CD14-positive monocyte (primary cell): Measurements from ENCODE around the gene INPP5B. TPM values are rescaled to one million over a fixed set of nuclear protein-coding genes. Genes with fewer than 3 reads are reported as not detected.
A peak's percentile ranks its signal among the peaks of the same experiment; 100 is the strongest.

Source experiments
- DNase-seq, 3 donors: peaks; one replicate each; pipeline ENCODE4 v3.0.0-alpha.2; 2011 to 2022
- H2AFZ ChIP-seq: 2 replicates; pipeline ENCODE4 v1.6.0; 2012; ENCODE audit warnings: mild to moderate bottlenecking, low read depth, low read length, inconsistent platforms; ENCODE audit not compliant: insufficient read depth, poor library complexity, severe bottlenecking
- H3K27ac ChIP-seq, 2 donors: 1 replicate in 1 of 2; 2 replicates in 1 of 2; pipeline ENCODE4 v1.5.1; 2012 to 2013; ENCODE audit warnings: low read length in 2 of 2, control low read depth in 1 of 2, inconsistent platforms in 1 of 2, low read depth in 1 of 2, mild to moderate bottlenecking in 1 of 2
- H3K27me3 ChIP-seq, 2 donors: one replicate each; pipeline versions ENCODE4 v1.6.0 to v1.6.1; 2011 to 2013; ENCODE audit warnings: low read length in 2 of 2; ENCODE audit not compliant: control insufficient read depth in 2 of 2, insufficient read depth in 2 of 2
- H3K36me3 ChIP-seq, 2 donors: replicated peaks in 1 of 2; 1 replicate in 1 of 2; 2 replicates in 1 of 2; pipeline versions ENCODE4 v1.5.1 to v1.6.1; 2012 to 2013; ENCODE audit warnings: low read length in 2 of 2, control low read depth in 1 of 2, inconsistent platforms in 1 of 2, mild to moderate bottlenecking in 1 of 2; ENCODE audit not compliant: insufficient read depth in 2 of 2, control insufficient read depth in 1 of 2
- H3K4me1 ChIP-seq, 2 donors: 1 replicate in 1 of 2; 2 replicates in 1 of 2; pipeline versions ENCODE4 v1.5.1 to v1.6.1; 2012 to 2013; ENCODE audit warnings: low read length in 2 of 2, control low read depth in 1 of 2, inconsistent platforms in 1 of 2, mild to moderate bottlenecking in 1 of 2, moderate library complexity in 1 of 2; ENCODE audit not compliant: insufficient read depth in 2 of 2, control insufficient read depth in 1 of 2
- H3K4me2 ChIP-seq: replicated peaks from 2 replicates; pipeline ENCODE3; 2012; ENCODE audit warnings: low read length, moderate library complexity, mild to moderate bottlenecking; ENCODE audit not compliant: poor library complexity, severe bottlenecking; ENCODE audit errors: extremely low read depth
- H3K4me3 ChIP-seq, 3 experiments: fragments of 200-600 bp in 1 of 3; sonication (generic) in 1 of 3; replicated peaks in 1 of 3; 1 replicate in 2 of 3; 2 replicates in 1 of 3; pipeline ENCODE4 v1.5.1; 2011 to 2013; ENCODE audit warnings: low read length in 3 of 3, mild to moderate bottlenecking in 3 of 3, control low read depth in 2 of 3, low read depth in 2 of 3, inconsistent platforms in 1 of 3, moderate library complexity in 1 of 3
- H3K79me2 ChIP-seq: 2 replicates; pipeline ENCODE4 v1.6.0; 2012; ENCODE audit warnings: mild to moderate bottlenecking, control low read depth, inconsistent platforms, low read length, moderate library complexity; ENCODE audit not compliant: insufficient read depth
- H3K9ac ChIP-seq: 2 replicates; pipeline ENCODE4 v1.6.0; 2017; ENCODE audit warnings: low read length, mild to moderate bottlenecking; ENCODE audit not compliant: insufficient read depth, poor library complexity, severe bottlenecking
- H3K9me3 ChIP-seq, 2 donors: replicated peaks in 1 of 2; 1 replicate in 1 of 2; 2 replicates in 1 of 2; pipeline versions ENCODE4 v1.5.1 to v1.6.1; 2012 to 2013; ENCODE audit warnings: low read length in 2 of 2, control low read depth in 1 of 2; ENCODE audit not compliant: control insufficient read depth in 1 of 2, insufficient read depth in 1 of 2
- H4K20me1 ChIP-seq: 2 replicates; pipeline ENCODE4 v1.6.0; 2012; ENCODE audit warnings: mild to moderate bottlenecking, low read length, control low read depth, moderate library complexity; ENCODE audit not compliant: insufficient read depth
- H3K27ac Mint-ChIP-seq, 7 donors: one replicate each; pipeline ENCODE4 v1.8.0; 2020; ENCODE audit warnings: mild to moderate bottlenecking in 7 of 7, mixed read lengths in 7 of 7, moderate library complexity in 6 of 7, inconsistent platforms in 2 of 7
- H3K27me3 Mint-ChIP-seq, 3 donors: one replicate each; pipeline ENCODE4 v1.8.0; 2021 to 2022; ENCODE audit warnings: low read depth in 3 of 3, mild to moderate bottlenecking in 3 of 3, mixed read lengths in 3 of 3, moderate library complexity in 3 of 3, inconsistent platforms in 1 of 3
- H3K36me3 Mint-ChIP-seq, 2 donors: one replicate each; pipeline ENCODE4 v1.8.0; 2020; ENCODE audit warnings: mixed read lengths in 2 of 2, inconsistent platforms in 1 of 2, mild to moderate bottlenecking in 1 of 2
- H3K4me1 Mint-ChIP-seq: one replicate; pipeline ENCODE4 v1.8.0; 2020; ENCODE audit warnings: mild to moderate bottlenecking, mixed read lengths
- H3K4me3 Mint-ChIP-seq, 2 donors: one replicate each; pipeline ENCODE4 v1.8.0; 2020; ENCODE audit warnings: mild to moderate bottlenecking in 2 of 2, mixed read lengths in 2 of 2, moderate library complexity in 1 of 2
- H3K9me3 Mint-ChIP-seq, 7 donors: one replicate each; pipeline ENCODE4 v1.8.0; 2020 to 2022; ENCODE audit warnings: mixed read lengths in 7 of 7, mild to moderate bottlenecking in 6 of 7, moderate library complexity in 6 of 7, inconsistent platforms in 2 of 7
- CTCF ChIP-seq: fragments of 200-600 bp; IDR thresholded peaks from one replicate; pipeline ENCODE4 v1.8.0; 2022; ENCODE audit warnings: antibody characterized with exemption, mild to moderate bottlenecking
- WGBS: methylation state at CpG from one replicate; pipeline ENCODE4 v1.1.5; 2013; ENCODE audit warnings: missing lambda C conversion rate; ENCODE audit not compliant: insufficient coverage; 5-methylcytosine and 5-hydroxymethylcytosine counted together
- intact Hi-C, 2 donors: fragments of 100-400 bp; cut with micrococcal nuclease; formaldehyde crosslinking; loops; one replicate each; pipeline versions ENCODE4 v1.15.0 to v1.15.1; 2023
- polyA plus RNA-seq, 3 donors: library from polyadenylated mRNA; depleted of rRNA in 1 of 3; unstranded in 2 of 3; stranded (reverse) in 1 of 3; fragments of 300-500 nt in 2 of 3; fragments of >200 nt in 1 of 3; fragmentation: Illumina TruSeq in 2 of 3; gene quantifications; 1 replicate in 2 of 3; 2 replicates in 1 of 3; pipeline ENCODE4 v1.2.3, GENCODE V29; 2012 to 2021

INPP5B gene
- polyA plus RNA-seq, 3 donors = 3.0 to 13.1 (median 5.8) TPM

DNA sequence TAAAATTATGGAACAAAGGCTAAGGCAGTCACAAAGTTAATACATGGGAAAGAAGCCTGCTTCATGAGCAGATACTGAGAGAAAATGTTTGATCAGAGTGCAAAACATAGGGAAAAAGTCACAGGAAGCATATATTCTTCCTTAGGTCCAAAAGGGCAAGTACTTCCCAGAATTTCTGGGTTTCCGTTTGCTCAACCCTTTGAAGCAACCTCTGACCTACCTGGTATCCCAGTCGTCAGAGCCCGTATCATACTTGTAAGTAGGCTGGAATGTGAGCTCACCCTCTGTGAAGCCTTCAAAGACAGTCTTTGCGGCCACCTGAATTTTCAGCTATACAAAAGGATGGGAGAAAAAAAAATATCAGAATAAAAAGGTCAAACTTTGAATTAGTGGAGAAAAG is 67.0 kb downstream of the INPP5B start:
- H3K27me3 ChIP-seq = no peaks in the 10 kb centered on the region
- H3K4me3 Mint-ChIP-seq = no peak overlapping the region
- intact Hi-C loops = loop anchor here in 1 of 2 donors (10.0 kb wide), 1 partner anchor 95 kb away; no protein-coding TSS in a partner anchor
- H3K9ac ChIP-seq = no peak overlapping the region
- H3K79me2 ChIP-seq = no peaks in the 10 kb centered on the region
- no peak overlapping the region for H2AFZ ChIP-seq
- no CpG with 5 or more reads among the region's 4 CpGs for WGBS
- no peak for DNase-seq
- peaks cover 0 to 1% (median 0%) of the 10 kb centered on the region in 3 donors for H3K27me3 Mint-ChIP-seq
- no peaks in the 10 kb centered on the region for H3K4me1 Mint-ChIP-seq
- no peak overlapping the region for H3K27ac Mint-ChIP-seq
- no peaks in the 10 kb centered on the region for H4K20me1 ChIP-seq
- H3K27ac ChIP-seq = no peak overlapping the region
- H3K4me2 ChIP-seq = no peak overlapping the region
- no peaks in the 10 kb centered on the region for H3K9me3 Mint-ChIP-seq
- no peak for TF ChIP-seq CTCF
- no peaks in the 10 kb centered on the region for H3K9me3 ChIP-seq
- no peak overlapping the region for H3K4me3 ChIP-seq
- H3K4me1 ChIP-seq = no peaks in the 10 kb centered on the region
- H3K36me3 Mint-ChIP-seq = peaks cover 63 to 90% of the 10 kb centered on the region in 2 donors
- H3K36me3 ChIP-seq = peaks cover 85 to 90% of the 10 kb centered on the region in 2 donors

GRCh38 chr1:37878071-37878470 is 68.8 kb downstream of the INPP5B start:
- peaks cover 87 to 90% of the 10 kb centered on the region in 2 donors for H3K36me3 ChIP-seq
- no peak for TF ChIP-seq CTCF
- peak overlapping the region in 1 of 7 donors; percentile 64 for H3K27ac Mint-ChIP-seq
- H3K4me3 ChIP-seq = no peak overlapping the region
- H4K20me1 ChIP-seq = no peaks in the 10 kb centered on the region
- H3K27me3 ChIP-seq = no peaks in the 10 kb centered on the region
- H3K4me3 Mint-ChIP-seq = no peak overlapping the region
- no peak overlapping the region for H2AFZ ChIP-seq
- H3K9ac ChIP-seq = no peak overlapping the region
- intact Hi-C loops = no loop called here
- no peak for DNase-seq
- H3K27ac ChIP-seq = no peak overlapping the region
- no peaks in the 10 kb centered on the region for H3K4me1 Mint-ChIP-seq
- H3K79me2 ChIP-seq = no peaks in the 10 kb centered on the region
- H3K9me3 ChIP-seq = no peaks in the 10 kb centered on the region
- 92% methylated on average over 2 of the region's 6 CpGs for WGBS
- H3K4me1 ChIP-seq = no peaks in the 10 kb centered on the region
- no peaks in the 10 kb centered on the region for H3K9me3 Mint-ChIP-seq
- H3K4me2 ChIP-seq = no peak overlapping the region
- H3K27me3 Mint-ChIP-seq = peaks cover 0 to 1% (median 0%) of the 10 kb centered on the region in 3 donors
- peaks cover 67 to 90% of the 10 kb centered on the region in 2 donors for H3K36me3 Mint-ChIP-seq
